Measurements from ENCODE around the gene SEMA3F.

DNA sequence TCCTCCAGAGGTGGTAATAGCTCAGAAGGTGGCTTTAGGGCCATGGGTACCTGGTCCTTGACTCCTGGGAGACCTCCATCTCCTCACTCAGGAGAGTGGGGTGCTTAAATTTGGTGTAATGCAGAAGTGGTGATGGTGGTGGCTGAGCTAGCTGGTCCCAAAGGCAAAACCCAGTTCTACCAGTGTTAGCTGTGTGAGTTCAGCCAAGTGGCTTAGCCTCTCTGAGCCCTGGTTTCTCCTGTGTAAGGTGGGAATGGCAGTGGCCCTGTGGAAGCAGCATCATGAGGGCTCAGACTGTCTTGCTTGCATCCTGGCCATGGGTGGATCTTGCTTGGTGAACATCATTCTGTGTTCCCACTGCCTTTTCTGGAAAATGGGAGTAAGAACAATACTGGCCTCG lies 9.4 kb downstream of the SEMA3F start:
- TF ChIP-seq POLR2AphosphoS5 (IDR thresholded peaks at IDR 0.05; ENCODE audit: low read depth, low read length): no peak
- TF ChIP-seq POLR2A (IDR thresholded peaks at IDR 0.05; ENCODE audit: low read depth, low read length): no peak

Data from GM12891 (cell line).